Neural cell (in vitro differentiated cells): Measurements from ENCODE around the gene HAAO. TPM values are rescaled to one million over a fixed set of nuclear protein-coding genes. Genes with fewer than 3 reads are reported as not detected.

ENCODE experiments used
- H2AFZ ChIP-seq: fragments of 200-600, 300-800 bp; sonication (generic), shearing (Covaris generic); 2 replicates; pipeline ENCODE4 v1.6.0; 2014; ENCODE audit warnings: low read depth, mild to moderate bottlenecking, antibody characterized with exemption, low read length, moderate library complexity
- H3F3A ChIP-seq: fragments of 200-600 bp; shearing (Covaris generic); 2 replicates; pipeline ENCODE4 v1.6.1; 2016; ENCODE audit warnings: mild to moderate bottlenecking, moderate library complexity, mixed read lengths, antibody characterized with exemption, low read length; ENCODE audit not compliant: insufficient read depth, poor library complexity, severe bottlenecking
- H3K27ac ChIP-seq: fragments of 200-600, 300-800 bp; sonication (generic), shearing (Covaris generic); 2 replicates; pipeline ENCODE4 v1.5.1; 2014; ENCODE audit warnings: mild to moderate bottlenecking, low read length, moderate library complexity
- H3K27me3 ChIP-seq: fragments of 300-800, 200-600 bp; sonication (generic), shearing (Covaris generic); 2 replicates; pipeline ENCODE4 v1.6.0; 2014; ENCODE audit warnings: mild to moderate bottlenecking, low read depth, low read length, moderate library complexity; ENCODE audit not compliant: insufficient read depth
- H3K36me3 ChIP-seq: fragments of 300-800, 200-600 bp; sonication (generic), shearing (Covaris generic); 2 replicates; pipeline ENCODE4 v1.5.1; 2014; ENCODE audit warnings: mild to moderate bottlenecking, antibody characterized with exemption, low read length, moderate library complexity; ENCODE audit not compliant: insufficient read depth
- H3K4me2 ChIP-seq: fragments of 300-800, 200-600 bp; sonication (generic), shearing (Covaris generic); 2 replicates; pipeline ENCODE4 v1.6.0; 2014; ENCODE audit warnings: mild to moderate bottlenecking, low read length
- H3K4me3 ChIP-seq: fragments of 300-800, 200-600 bp; sonication (generic), shearing (Covaris generic); 2 replicates; pipeline ENCODE4 v1.5.1; 2014; ENCODE audit warnings: mild to moderate bottlenecking, low read length, moderate library complexity
- H3K79me2 ChIP-seq: fragments of 200-600 bp; shearing (Covaris generic); replicated peaks from 2 replicates; pipeline ENCODE4 v1.6.0; 2014; ENCODE audit warnings: mild to moderate bottlenecking, low read length, moderate library complexity; ENCODE audit not compliant: insufficient read depth
- H3K9ac ChIP-seq: fragments of 300-800, 200-600 bp; sonication (generic), shearing (Covaris generic); 2 replicates; pipeline ENCODE4 v1.6.1; 2016; ENCODE audit warnings: mild to moderate bottlenecking, low read length, mixed read lengths
- H3K9me2 ChIP-seq: fragments of 200-600 bp; shearing (Covaris generic); 2 replicates; pipeline ENCODE4 v1.6.1; 2016; ENCODE audit warnings: mild to moderate bottlenecking, low read length, mixed read lengths; ENCODE audit not compliant: insufficient read depth
- H3K9me3 ChIP-seq: fragments of 200-600, 300-800 bp; sonication (generic), shearing (Covaris generic); 2 replicates; pipeline ENCODE4 v1.6.1; 2016; ENCODE audit warnings: mild to moderate bottlenecking, mixed run types, low read length, moderate library complexity, mixed read lengths
- H4K20me1 ChIP-seq: fragments of 200-600 bp; shearing (Covaris generic); 2 replicates; pipeline ENCODE4 v1.6.1; 2016; ENCODE audit warnings: mild to moderate bottlenecking, mixed run types; ENCODE audit not compliant: insufficient read depth
- EP300 ChIP-seq: fragments of 450-650 bp; conservative IDR thresholded peaks from 2 replicates; pipeline ENCODE4 v1.6.1; 2014; ENCODE audit warnings: antibody characterized with exemption, mild to moderate bottlenecking, moderate library complexity; ENCODE audit not compliant: poor library complexity, severe bottlenecking
- EZH2 ChIP-seq: fragments of 200-600, 300-800 bp; shearing (Covaris generic), sonication (generic); IDR thresholded peaks from 2 replicates; pipeline ENCODE4 v1.6.1; 2014; ENCODE audit warnings: antibody characterized with exemption, low read length, borderline replicate concordance, mild to moderate bottlenecking; ENCODE audit not compliant: insufficient read depth, poor library complexity, severe bottlenecking
- MXI1 ChIP-seq: fragments of 450-650 bp; conservative IDR thresholded peaks from 2 replicates; pipeline ENCODE4 v1.6.1; 2014; ENCODE audit warnings: antibody characterized with exemption, mild to moderate bottlenecking; ENCODE audit not compliant: poor library complexity, severe bottlenecking
- POLR2AphosphoS5 ChIP-seq: IDR thresholded peaks from 2 replicates; pipeline ENCODE4 v1.6.1; 2012
- RAD21 ChIP-seq: fragments of 450-650 bp; conservative IDR thresholded peaks from 2 replicates; pipeline ENCODE4 v1.6.1; 2014; ENCODE audit warnings: antibody characterized with exemption, mild to moderate bottlenecking, moderate library complexity
- SMC3 ChIP-seq: fragments of 450-650 bp; conservative IDR thresholded peaks from 2 replicates; pipeline ENCODE4 v1.6.1; 2014; ENCODE audit warnings: antibody characterized with exemption, mild to moderate bottlenecking, moderate library complexity; ENCODE audit not compliant: poor library complexity
- TAF1 ChIP-seq: IDR thresholded peaks from 2 replicates; pipeline ENCODE4 v1.6.1; 2012; ENCODE audit warnings: low read depth
- polyA plus RNA-seq: library from polyadenylated mRNA; depleted of rRNA; stranded (reverse); fragments of >200 nt; gene quantifications from 2 replicates; pipeline ENCODE4 v1.2.3, GENCODE V29; 2014
- TF ChIP-seq, protein P1 (sequence below): IDR thresholded peaks from 2 replicates; pipeline ENCODE4 v1.6.1; 2012; ENCODE audit warnings: borderline replicate concordance
- TF ChIP-seq, protein P2 (sequence below): fragments of 450-650 bp; IDR thresholded peaks from 2 replicates; pipeline ENCODE4 v1.5.1; 2014; ENCODE audit warnings: antibody characterized with exemption, mild to moderate bottlenecking, moderate library complexity; ENCODE audit not compliant: poor library complexity, severe bottlenecking

HAAO gene
- polyA plus RNA-seq, 1 donor from 2014 or later: not detected

DNA sequence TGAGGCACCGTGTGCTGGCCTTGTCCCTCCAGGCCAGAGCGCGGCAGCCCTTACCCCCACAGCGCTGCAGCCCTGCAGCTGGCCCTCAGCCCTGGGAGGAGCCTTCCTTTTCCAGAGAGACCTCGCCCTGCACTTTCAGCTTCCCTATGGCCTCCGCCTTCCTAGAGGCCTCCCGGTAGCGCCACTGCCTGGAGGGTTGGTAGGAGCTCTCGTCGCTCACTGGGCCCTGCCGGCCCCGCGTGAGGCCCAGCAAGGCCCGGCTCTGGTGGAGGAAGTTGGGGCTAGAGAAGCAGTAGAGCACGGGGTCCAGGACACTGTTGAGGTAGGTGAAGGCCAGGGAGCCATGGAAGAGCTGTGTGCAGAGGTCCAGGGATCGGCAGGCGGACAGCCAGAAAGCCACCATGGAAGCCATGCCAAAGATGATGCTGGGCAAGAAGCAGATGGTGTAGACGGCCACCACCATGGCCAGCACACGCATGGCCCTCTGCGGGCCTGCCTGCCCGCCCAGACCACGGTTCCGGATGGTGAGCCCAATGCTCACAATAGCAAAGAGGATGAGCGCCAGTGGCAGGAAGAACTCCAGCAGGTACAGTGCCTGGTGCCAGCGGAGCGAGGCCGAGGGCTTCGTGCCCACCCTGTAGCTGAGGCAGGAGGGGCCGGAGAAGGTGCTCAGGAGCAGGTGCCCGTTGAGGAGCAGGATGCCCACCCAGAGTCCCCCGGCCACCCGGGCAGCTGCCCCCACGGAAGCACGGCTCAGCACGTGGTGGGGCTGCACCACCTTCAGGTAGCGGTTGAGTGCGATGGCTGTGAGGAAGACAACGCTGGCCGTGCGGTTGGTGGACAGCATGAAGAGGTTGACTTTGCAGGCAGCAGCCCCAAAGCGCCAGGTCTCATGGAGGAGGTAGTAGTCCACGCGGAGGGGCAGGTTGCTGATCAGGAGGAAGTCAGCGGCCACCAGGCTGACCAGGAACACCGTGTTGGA is 29.3 kb downstream of the HAAO start:
- H3K9me2 ChIP-seq: no peaks in the 10 kb centered on the region
- no peak overlapping the region for H3K27ac ChIP-seq
- H3K36me3 ChIP-seq: no peaks in the 10 kb centered on the region
- H4K20me1 ChIP-seq: no peaks in the 10 kb centered on the region
- no peak overlapping the region for H3K9ac ChIP-seq
- no peak overlapping the region for H3K4me2 ChIP-seq
- H2AFZ ChIP-seq: no peak overlapping the region
- TF ChIP-seq POLR2AphosphoS5 (no peak), EP300 (no peak), TAF1 (no peak)
- no peak overlapping the region for H3K4me3 ChIP-seq
- no peaks in the 10 kb centered on the region for H3F3A ChIP-seq
- no peaks in the 10 kb centered on the region for H3K27me3 ChIP-seq
- H3K79me2 ChIP-seq: no peaks in the 10 kb centered on the region
- H3K9me3 ChIP-seq: no peaks in the 10 kb centered on the region

DNA sequence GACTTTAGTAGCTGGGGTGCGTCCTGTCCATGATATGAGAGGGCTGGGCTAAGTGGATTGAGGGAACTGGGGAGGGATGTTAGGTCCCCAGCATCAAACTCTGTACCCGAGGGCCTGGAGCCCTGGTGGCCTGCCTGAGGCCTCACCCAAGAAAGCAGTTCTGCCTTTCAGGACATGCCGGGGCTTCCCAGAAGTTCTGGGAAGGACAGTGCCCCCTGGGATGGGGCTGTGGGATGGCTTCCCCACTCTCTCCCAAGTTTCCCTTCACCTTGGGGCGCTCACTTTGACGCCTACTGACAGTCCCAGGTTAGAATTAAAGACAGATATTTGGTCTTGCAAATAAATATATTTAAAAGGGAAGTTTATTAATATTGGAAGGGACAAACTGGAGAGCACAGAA is 30.2 kb downstream of the HAAO start:
- H3F3A ChIP-seq: no peaks in the 10 kb centered on the region
- no peaks in the 10 kb centered on the region for H3K36me3 ChIP-seq
- H3K9me3 ChIP-seq: no peaks in the 10 kb centered on the region
- no peaks in the 10 kb centered on the region for H3K9me2 ChIP-seq
- no peak overlapping the region for H3K4me2 ChIP-seq
- H4K20me1 ChIP-seq: no peaks in the 10 kb centered on the region
- TF ChIP-seq TAF1 (no peak), EZH2 (no peak), EP300 (no peak), SMC3 (no peak)
- TF ChIP-seq, protein P1, sequence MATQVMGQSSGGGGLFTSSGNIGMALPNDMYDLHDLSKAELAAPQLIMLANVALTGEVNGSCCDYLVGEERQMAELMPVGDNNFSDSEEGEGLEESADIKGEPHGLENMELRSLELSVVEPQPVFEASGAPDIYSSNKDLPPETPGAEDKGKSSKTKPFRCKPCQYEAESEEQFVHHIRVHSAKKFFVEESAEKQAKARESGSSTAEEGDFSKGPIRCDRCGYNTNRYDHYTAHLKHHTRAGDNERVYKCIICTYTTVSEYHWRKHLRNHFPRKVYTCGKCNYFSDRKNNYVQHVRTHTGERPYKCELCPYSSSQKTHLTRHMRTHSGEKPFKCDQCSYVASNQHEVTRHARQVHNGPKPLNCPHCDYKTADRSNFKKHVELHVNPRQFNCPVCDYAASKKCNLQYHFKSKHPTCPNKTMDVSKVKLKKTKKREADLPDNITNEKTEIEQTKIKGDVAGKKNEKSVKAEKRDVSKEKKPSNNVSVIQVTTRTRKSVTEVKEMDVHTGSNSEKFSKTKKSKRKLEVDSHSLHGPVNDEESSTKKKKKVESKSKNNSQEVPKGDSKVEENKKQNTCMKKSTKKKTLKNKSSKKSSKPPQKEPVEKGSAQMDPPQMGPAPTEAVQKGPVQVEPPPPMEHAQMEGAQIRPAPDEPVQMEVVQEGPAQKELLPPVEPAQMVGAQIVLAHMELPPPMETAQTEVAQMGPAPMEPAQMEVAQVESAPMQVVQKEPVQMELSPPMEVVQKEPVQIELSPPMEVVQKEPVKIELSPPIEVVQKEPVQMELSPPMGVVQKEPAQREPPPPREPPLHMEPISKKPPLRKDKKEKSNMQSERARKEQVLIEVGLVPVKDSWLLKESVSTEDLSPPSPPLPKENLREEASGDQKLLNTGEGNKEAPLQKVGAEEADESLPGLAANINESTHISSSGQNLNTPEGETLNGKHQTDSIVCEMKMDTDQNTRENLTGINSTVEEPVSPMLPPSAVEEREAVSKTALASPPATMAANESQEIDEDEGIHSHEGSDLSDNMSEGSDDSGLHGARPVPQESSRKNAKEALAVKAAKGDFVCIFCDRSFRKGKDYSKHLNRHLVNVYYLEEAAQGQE: no peak
- TF ChIP-seq, protein P2, sequence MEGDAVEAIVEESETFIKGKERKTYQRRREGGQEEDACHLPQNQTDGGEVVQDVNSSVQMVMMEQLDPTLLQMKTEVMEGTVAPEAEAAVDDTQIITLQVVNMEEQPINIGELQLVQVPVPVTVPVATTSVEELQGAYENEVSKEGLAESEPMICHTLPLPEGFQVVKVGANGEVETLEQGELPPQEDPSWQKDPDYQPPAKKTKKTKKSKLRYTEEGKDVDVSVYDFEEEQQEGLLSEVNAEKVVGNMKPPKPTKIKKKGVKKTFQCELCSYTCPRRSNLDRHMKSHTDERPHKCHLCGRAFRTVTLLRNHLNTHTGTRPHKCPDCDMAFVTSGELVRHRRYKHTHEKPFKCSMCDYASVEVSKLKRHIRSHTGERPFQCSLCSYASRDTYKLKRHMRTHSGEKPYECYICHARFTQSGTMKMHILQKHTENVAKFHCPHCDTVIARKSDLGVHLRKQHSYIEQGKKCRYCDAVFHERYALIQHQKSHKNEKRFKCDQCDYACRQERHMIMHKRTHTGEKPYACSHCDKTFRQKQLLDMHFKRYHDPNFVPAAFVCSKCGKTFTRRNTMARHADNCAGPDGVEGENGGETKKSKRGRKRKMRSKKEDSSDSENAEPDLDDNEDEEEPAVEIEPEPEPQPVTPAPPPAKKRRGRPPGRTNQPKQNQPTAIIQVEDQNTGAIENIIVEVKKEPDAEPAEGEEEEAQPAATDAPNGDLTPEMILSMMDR: no peak
- H3K27me3 ChIP-seq: no peaks in the 10 kb centered on the region
- H3K27ac ChIP-seq: no peak overlapping the region
- no peak overlapping the region for H2AFZ ChIP-seq
- H3K79me2 ChIP-seq: no peaks in the 10 kb centered on the region
- H3K4me3 ChIP-seq: no peak overlapping the region
- no peak overlapping the region for H3K9ac ChIP-seq

GRCh38 chr2:42761554-42761953 is 30.8 kb downstream of the HAAO start:
- H4K20me1 ChIP-seq: no peaks in the 10 kb centered on the region
- no peaks in the 10 kb centered on the region for H3K9me3 ChIP-seq
- H3K4me2 ChIP-seq: no peak overlapping the region
- H3F3A ChIP-seq: no peaks in the 10 kb centered on the region
- no peaks in the 10 kb centered on the region for H3K36me3 ChIP-seq
- no peaks in the 10 kb centered on the region for H3K9me2 ChIP-seq
- H2AFZ ChIP-seq: no peak overlapping the region
- H3K27ac ChIP-seq: no peak overlapping the region
- no peak overlapping the region for H3K4me3 ChIP-seq
- H3K79me2 ChIP-seq: no peaks in the 10 kb centered on the region
- H3K9ac ChIP-seq: no peak overlapping the region
- no peaks in the 10 kb centered on the region for H3K27me3 ChIP-seq
- TF ChIP-seq MXI1 (no peak), EP300 (no peak), TAF1 (no peak), SMC3 (no peak), EZH2 (no peak), RAD21 (no peak)
- TF ChIP-seq, protein P2: no peak
- TF ChIP-seq, protein P1: no peak
